Nephron (organoid): ENCODE measurements around the gene GNAL.

Experiments used
- H3K27ac Mint-ChIP-seq, 3 experiments: 2 replicates each; pipeline ENCODE4 v1.8.0; 2020; ENCODE audit warnings: mixed read lengths in 3 of 3, mild to moderate bottlenecking in 2 of 3, moderate library complexity in 1 of 3
- H3K27me3 Mint-ChIP-seq: 2 replicates; pipeline ENCODE4 v1.8.0; 2021; ENCODE audit warnings: low read depth, mild to moderate bottlenecking, moderate library complexity, mixed read lengths
- H3K36me3 Mint-ChIP-seq: 2 replicates; pipeline ENCODE4 v1.8.0; 2020; ENCODE audit warnings: low read depth, mixed read lengths
- H3K4me1 Mint-ChIP-seq: 2 replicates; pipeline ENCODE4 v1.8.0; 2020; ENCODE audit warnings: mixed read lengths
- H3K4me3 Mint-ChIP-seq, 3 experiments: 2 replicates each; pipeline ENCODE4 v1.8.0; 2020; ENCODE audit warnings: mild to moderate bottlenecking in 3 of 3, mixed read lengths in 3 of 3, moderate library complexity in 2 of 3
- H3K9me3 Mint-ChIP-seq: 2 replicates; pipeline ENCODE4 v1.8.0; 2020; ENCODE audit warnings: mixed read lengths
- TF ChIP-seq, protein P1 (sequence below), 3 experiments: fragments of 200-600 bp; sonication (generic); IDR thresholded peaks; one replicate each; pipeline ENCODE4 v1.5.0; 2021; ENCODE audit warnings: antibody characterized with exemption in 3 of 3; ENCODE audit not compliant: unreplicated experiment in 3 of 3

GNAL gene

DNA sequence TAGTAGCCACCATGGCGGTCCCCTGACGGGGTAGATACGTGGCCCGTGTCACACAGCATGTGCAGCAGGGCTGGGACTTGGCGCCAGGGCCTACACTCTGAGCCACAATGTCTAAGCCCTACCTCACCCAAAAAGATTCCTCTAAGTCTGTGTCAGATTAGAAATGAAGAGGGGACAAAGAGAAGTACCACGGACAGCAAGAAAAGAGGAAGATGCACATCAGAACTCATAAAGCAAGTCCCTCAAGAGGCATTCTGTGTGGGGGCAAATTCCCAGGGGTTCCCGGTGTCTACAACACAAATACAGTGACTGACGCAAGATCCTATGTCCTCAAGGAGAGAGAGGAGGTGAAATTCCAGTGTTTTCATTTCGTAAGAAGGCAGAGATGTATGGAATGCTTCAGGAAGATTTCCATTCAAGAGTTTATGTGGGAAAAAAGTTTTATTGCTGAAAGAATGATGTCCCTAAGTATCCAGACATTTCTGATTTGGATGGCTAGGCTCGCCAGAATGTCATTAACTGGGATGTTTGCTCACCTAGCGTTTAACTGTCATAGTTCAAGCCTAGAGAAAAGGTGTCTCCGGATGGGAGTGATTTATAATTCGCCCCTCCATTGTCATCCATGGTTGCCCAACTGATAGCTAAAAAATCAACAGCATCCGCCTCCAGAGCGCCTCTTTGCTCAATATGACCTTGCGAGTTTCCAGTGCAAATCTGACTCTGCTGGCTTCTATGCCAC is 86.5 kb downstream of the GNAL start:
- Mint-ChIP-seq H3K4me3 (no peak overlapping the region), H3K36me3 (no peaks in the 10 kb centered on the region), H3K4me1 (no peaks in the 10 kb centered on the region), H3K27ac (no peak overlapping the region), H3K27me3 (no peaks in the 10 kb centered on the region), H3K9me3 (no peaks in the 10 kb centered on the region)
- TF ChIP-seq, protein P1, sequence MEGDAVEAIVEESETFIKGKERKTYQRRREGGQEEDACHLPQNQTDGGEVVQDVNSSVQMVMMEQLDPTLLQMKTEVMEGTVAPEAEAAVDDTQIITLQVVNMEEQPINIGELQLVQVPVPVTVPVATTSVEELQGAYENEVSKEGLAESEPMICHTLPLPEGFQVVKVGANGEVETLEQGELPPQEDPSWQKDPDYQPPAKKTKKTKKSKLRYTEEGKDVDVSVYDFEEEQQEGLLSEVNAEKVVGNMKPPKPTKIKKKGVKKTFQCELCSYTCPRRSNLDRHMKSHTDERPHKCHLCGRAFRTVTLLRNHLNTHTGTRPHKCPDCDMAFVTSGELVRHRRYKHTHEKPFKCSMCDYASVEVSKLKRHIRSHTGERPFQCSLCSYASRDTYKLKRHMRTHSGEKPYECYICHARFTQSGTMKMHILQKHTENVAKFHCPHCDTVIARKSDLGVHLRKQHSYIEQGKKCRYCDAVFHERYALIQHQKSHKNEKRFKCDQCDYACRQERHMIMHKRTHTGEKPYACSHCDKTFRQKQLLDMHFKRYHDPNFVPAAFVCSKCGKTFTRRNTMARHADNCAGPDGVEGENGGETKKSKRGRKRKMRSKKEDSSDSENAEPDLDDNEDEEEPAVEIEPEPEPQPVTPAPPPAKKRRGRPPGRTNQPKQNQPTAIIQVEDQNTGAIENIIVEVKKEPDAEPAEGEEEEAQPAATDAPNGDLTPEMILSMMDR (IDR thresholded peaks at IDR 0.05; ENCODE audit: unreplicated experiment in 3 of 3): no peak

DNA sequence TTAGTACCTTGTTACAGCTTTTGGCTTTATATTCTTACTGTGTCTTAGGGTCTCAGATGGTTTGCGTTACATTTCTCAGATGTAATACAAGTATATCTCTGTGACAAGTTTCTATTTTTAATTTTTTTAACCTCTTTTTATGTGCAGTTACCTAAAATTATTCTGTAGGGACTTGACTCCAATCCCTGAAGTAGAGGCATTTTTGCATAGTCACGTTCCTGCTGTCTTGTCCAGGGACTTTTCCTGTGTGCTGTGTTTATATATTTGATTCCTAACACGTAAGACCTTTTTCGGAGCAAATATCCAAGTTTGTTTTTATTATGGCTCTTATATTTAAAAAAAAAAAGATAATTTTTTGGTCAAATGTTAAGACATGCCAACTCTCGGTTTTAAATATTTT is 91.0 kb downstream of the GNAL start:
- no peaks in the 10 kb centered on the region for H3K9me3 Mint-ChIP-seq
- H3K27me3 Mint-ChIP-seq: no peaks in the 10 kb centered on the region
- peaks cover 7% of the 10 kb centered on the region for H3K4me1 Mint-ChIP-seq
- no peaks in the 10 kb centered on the region for H3K36me3 Mint-ChIP-seq
- H3K27ac Mint-ChIP-seq: no peak overlapping the region
- TF ChIP-seq, protein P1 (IDR thresholded peaks at IDR 0.05; ENCODE audit: unreplicated experiment in 3 of 3): no peak
- no peak overlapping the region for H3K4me3 Mint-ChIP-seq

DNA sequence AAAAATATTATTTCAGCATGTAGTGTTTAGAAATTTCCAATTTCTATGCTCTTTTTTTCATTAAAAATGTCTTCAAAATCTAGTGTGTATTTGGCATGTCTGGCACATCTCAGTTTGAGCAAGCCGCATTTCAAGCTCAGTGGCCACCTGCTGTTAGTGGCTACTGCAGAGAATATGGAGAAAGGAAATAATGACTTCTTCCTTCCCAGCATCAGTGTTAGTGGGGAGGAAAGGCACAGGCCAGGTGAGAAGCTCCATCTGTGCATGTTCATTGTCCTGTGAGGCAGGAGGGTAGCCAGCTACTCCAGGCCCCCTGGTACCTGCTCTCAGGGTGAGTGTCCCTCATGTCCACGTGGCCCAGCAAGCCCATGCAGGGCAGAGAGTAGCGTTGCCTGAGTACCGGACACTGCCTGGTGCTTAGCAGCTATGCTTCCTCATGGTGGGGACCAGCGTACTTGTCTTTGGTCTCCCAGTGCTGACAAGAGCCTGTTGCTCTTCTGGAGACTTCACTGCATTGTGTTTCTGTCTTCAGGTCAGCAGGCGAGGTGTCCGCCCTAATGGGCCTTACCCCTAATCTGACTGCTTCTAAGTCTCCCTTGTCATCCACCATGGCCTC is 94.8 kb downstream of the GNAL start:
- Mint-ChIP-seq H3K4me3 (no peak overlapping the region), H3K27me3 (no peaks in the 10 kb centered on the region), H3K27ac (no peak overlapping the region), H3K9me3 (no peaks in the 10 kb centered on the region), H3K4me1 (peaks cover 19% of the 10 kb centered on the region), H3K36me3 (no peaks in the 10 kb centered on the region)
- TF ChIP-seq, protein P1 (IDR thresholded peaks at IDR 0.05; ENCODE audit: unreplicated experiment in 3 of 3): no peak

DNA sequence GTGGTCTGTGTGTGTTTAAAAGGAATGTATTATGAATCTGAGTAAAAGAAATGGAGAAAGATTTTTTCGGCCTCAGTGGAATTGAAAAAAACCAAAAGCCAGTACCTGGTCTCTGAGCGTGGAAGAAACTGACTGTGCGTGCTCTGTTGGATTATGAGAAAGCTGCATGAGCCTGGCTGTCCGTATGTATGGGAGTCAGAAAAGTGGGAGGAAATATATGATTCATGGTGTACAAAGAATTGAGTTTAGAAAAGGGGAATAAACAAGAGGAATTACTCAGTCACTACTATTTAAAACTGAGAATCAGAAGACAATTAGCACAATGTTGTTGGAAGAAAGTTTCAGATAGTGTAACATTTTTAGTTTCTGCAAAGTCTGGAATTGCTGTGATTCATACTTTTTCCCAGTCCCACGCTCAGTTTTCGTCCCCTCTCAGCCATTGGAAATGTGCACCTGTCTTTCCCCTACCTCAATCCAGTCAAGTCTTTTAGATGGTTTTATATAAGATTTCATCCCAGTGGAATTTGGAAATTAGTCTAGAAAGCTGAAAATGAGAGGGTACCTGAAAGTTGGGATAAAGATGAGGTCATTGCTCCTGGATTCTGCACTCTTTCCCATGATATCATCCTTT is 95.7 kb downstream of the GNAL start:
- Mint-ChIP-seq H3K36me3 (no peaks in the 10 kb centered on the region), H3K27me3 (no peaks in the 10 kb centered on the region)
- TF ChIP-seq, protein P1 (IDR thresholded peaks at IDR 0.05; ENCODE audit: unreplicated experiment in 3 of 3): no peak

DNA sequence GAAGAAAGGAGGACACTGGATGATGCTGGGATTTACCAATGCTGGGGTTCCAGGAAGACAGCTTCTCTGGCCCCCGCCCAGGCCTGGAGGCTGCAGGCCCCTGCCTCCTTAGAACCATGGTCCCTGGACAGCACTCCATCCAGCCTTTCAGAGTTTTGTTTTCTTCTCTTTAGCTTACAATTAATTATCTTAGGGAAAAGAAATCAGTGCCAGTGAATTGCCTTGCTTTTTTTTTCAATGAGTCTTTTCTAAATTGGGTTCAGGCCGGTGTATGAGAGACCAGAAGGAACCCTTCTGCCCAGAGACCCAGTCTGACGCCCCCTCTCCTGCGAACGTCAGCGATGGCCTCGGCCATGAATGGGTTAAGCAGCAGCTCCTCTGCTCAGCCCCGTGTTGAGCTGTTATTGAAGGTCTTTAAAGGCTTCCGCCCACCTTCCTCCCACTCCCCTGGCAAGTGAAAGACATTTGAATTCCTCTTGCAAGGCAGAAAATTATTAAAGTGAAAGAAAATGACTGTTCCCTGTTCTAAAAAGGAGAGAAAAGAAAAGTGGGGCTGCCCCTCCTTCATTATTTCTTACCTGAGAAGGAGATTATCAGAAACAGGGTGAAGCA is 96.5 kb downstream of the GNAL start:
- H3K4me1 Mint-ChIP-seq: peaks cover 28% of the 10 kb centered on the region
- H3K4me3 Mint-ChIP-seq: peak overlapping the region; percentile 70 to 72 (median 70)
- no peaks in the 10 kb centered on the region for H3K27me3 Mint-ChIP-seq
- TF ChIP-seq, protein P1 (IDR thresholded peaks at IDR 0.05; ENCODE audit: unreplicated experiment in 3 of 3): no peak
- H3K9me3 Mint-ChIP-seq: no peaks in the 10 kb centered on the region
- no peaks in the 10 kb centered on the region for H3K36me3 Mint-ChIP-seq
- H3K27ac Mint-ChIP-seq: peak overlapping the region; percentile 76 to 89 (median 83)

More for the DNA sequence above, 95.7 kb downstream of the GNAL start:
- H3K27ac Mint-ChIP-seq: peak overlapping the region; percentile 27 to 89 (median 76)
- H3K9me3 Mint-ChIP-seq: no peaks in the 10 kb centered on the region
- peak overlapping the region; percentile 3 to 72 (median 70) for H3K4me3 Mint-ChIP-seq
- peaks cover 22% of the 10 kb centered on the region for H3K4me1 Mint-ChIP-seq
